Spleen (tissue), 11 donors: ENCODE results near the gene FPGS. TPM values are rescaled to one million over a fixed set of nuclear protein-coding genes. Genes with fewer than 3 reads are reported as not detected.

Source experiments
- DNase-seq: peaks from one replicate; pipeline ENCODE4 v3.0.0-alpha.2; 2020
- H3K27ac ChIP-seq, 8 donors: fragments of 200-600 bp; sonication (generic) in 7 of 8; 1 replicate in 4 of 8; 2 replicates in 4 of 8; pipeline versions ENCODE4 v1.5.0 to v1.8.0; 2016 to 2021; ENCODE audit warnings: inconsistent platforms in 4 of 8, mild to moderate bottlenecking in 4 of 8, moderate library complexity in 1 of 8
- H3K27me3 ChIP-seq, 7 donors: fragments of 200-600 bp; sonication (generic) in 6 of 7; replicated peaks in 1 of 7; 1 replicate in 4 of 7; 2 replicates in 3 of 7; pipeline versions ENCODE4 v1.5.0 to v1.8.0; 2016 to 2021; ENCODE audit warnings: inconsistent platforms in 3 of 7, mild to moderate bottlenecking in 1 of 7
- H3K36me3 ChIP-seq, 6 donors: fragments of 200-600 bp; sonication (generic) in 5 of 6; 1 replicate in 4 of 6; 2 replicates in 2 of 6; pipeline versions ENCODE4 v1.5.0 to v1.8.0; 2016 to 2021; ENCODE audit warnings: inconsistent platforms in 2 of 6
- H3K4me1 ChIP-seq, 6 donors: fragments of 200-600 bp; sonication (generic) in 5 of 6; 1 replicate in 3 of 6; 2 replicates in 3 of 6; pipeline versions ENCODE4 v1.5.0 to v1.8.0; 2016 to 2021; ENCODE audit warnings: inconsistent platforms in 3 of 6
- H3K4me3 ChIP-seq, 8 donors: fragments of 200-600 bp; sonication (generic) in 7 of 8; 1 replicate in 4 of 8; 2 replicates in 4 of 8; pipeline versions ENCODE4 v1.5.0 to v1.8.0; 2016 to 2021; ENCODE audit warnings: inconsistent platforms in 4 of 8, mild to moderate bottlenecking in 4 of 8, moderate library complexity in 2 of 8
- H3K9me3 ChIP-seq, 8 donors: fragments of 200-600 bp; sonication (generic) in 7 of 8; 1 replicate in 4 of 8; 2 replicates in 4 of 8; pipeline versions ENCODE4 v1.5.0 to v1.8.0; 2016 to 2021; ENCODE audit warnings: inconsistent platforms in 4 of 8
- CTCF ChIP-seq, 11 experiments: fragments of 200-600 bp in 7 of 11; fragments of 450-650 bp in 4 of 11; sonication (generic) in 4 of 11; IDR thresholded peaks in 8 of 11; conservative IDR thresholded peaks in 3 of 11; 1 replicate in 7 of 11; 2 replicates in 4 of 11; pipeline versions ENCODE4 v1.4.0 to v1.8.0; 2016 to 2021; ENCODE audit warnings: antibody characterized with exemption in 11 of 11, inconsistent platforms in 4 of 11, mild to moderate bottlenecking in 1 of 11
- POLR2A ChIP-seq, 3 donors: fragments of 450-650 bp; IDR thresholded peaks; one replicate each; pipeline ENCODE4 v1.5.1; 2017; ENCODE audit warnings: antibody characterized with exemption in 3 of 3, mild to moderate bottlenecking in 1 of 3
- POLR2AphosphoS5 ChIP-seq, 3 donors: sonication (generic); formaldehyde crosslinking; IDR thresholded peaks; one replicate each; pipeline ENCODE4 v1.5.1; 2017; ENCODE audit warnings: antibody characterized with exemption in 3 of 3
- WGBS, 5 donors: extraction: QIAGEN DNeasy Blood & Tissue Kit in 3 of 5; methylation state at CpG; one replicate each; pipeline versions ENCODE4 v1.1.5 to v1.1.7; 2013 to 2018; 5-methylcytosine and 5-hydroxymethylcytosine counted together
- intact Hi-C: fragments of 100-400 bp; cut with DNase I; formaldehyde crosslinking; loops from one replicate; pipeline ENCODE4 v1.15.0; 2023; ENCODE audit warnings: low total_unique reads
- polyA plus RNA-seq, 3 donors: library from polyadenylated mRNA; stranded (reverse); fragments of 200-250 nt; gene quantifications; one replicate each; pipeline ENCODE4 v1.2.1, GENCODE V29; 2013
- total RNA-seq, 7 donors: library from RNA; depleted of rRNA in 3 of 7; stranded (reverse); fragments of >200 nt in 3 of 7; fragmentation: NEBNext Ultra II Directional in 4 of 7; extraction: Animal tissue kit (Norgen Biotek cat#: 25700) in 4 of 7; gene quantifications; one replicate each; pipeline versions ENCODE4 v1.1.0 to v1.2.1, GENCODE V29; 2016 to 2021
- donor health status: healthy with polysubstance abuse.
- donor health status: DM: no; HTN: no; CAD: no; lungs with moderate emphysema.
- donor health status: DM: no; HTN: no; CAD: no.
- donor health status: Bipolar disorder and iron deficiency.
- donor health status: healthy.
- donor health status: DM: no; HTN: no; CAD: no.
- donor health status: DM: yes; HTN: yes; CAD: no.

The FPGS gene
- total and polyA plus RNA-seq, 10 donors: 33.3 to 94.6 (median 66.4) TPM

- no peaks in the 10 kb centered on the region for H3K27me3 ChIP-seq
- DNase-seq: no peak
- H3K27ac ChIP-seq: peak overlapping the region in 4 of 8 donors; percentile 14 to 53 (median 34)
- no peaks in the 10 kb centered on the region for H3K9me3 ChIP-seq
- whole genome bisulfite sequencing, 5 donors: 83 to 93% (median 88%) methylated on average over 18 to 33 of the region's 33 CpGs
- no peak overlapping the region for H3K4me3 ChIP-seq
- intact Hi-C loops: no loop called here
- TF ChIP-seq POLR2AphosphoS5 (IDR thresholded peaks at IDR 0.05) (peak in 2 of 3 donors; percentile 30 to 69), POLR2A (IDR thresholded peaks at IDR 0.05) (no peak)
- peaks cover 0 to 100% (median 87%) of the 10 kb centered on the region in 6 donors for H3K36me3 ChIP-seq
- peaks cover 0 to 55% (median 27%) of the 10 kb centered on the region in 6 donors for H3K4me1 ChIP-seq
Observed at GRCh38 chr9:127815512-127816361, 13.1 kb downstream of the FPGS start.

GRCh38 chr9:127816362-127816725, 13.7 kb downstream of the FPGS start:
- Histone ChIP-seq H3K27me3 (no peaks in the 10 kb centered on the region), H3K27ac (peak overlapping the region in 5 of 8 donors; percentile 14 to 53 (median 36)), H3K4me1 (peaks cover 0 to 55% (median 27%) of the 10 kb centered on the region in 6 donors), H3K4me3 (no peak overlapping the region), H3K36me3 (peaks cover 0 to 100% (median 92%) of the 10 kb centered on the region in 6 donors), H3K9me3 (no peaks in the 10 kb centered on the region)
- WGBS, 5 donors: 66 to 85% (median 81%) methylated on average over 3 of the region's 3 CpGs
- intact Hi-C loops: no loop called here
- DNase-seq: no peak
- TF ChIP-seq POLR2A (IDR thresholded peaks at IDR 0.05) (no peak), POLR2AphosphoS5 (IDR thresholded peaks at IDR 0.05) (no peak), CTCF (IDR thresholded peaks at IDR 0.05 in 8 of 11, conservative IDR thresholded peaks at IDR 0.05 in 3 of 11) (no peak)

- no peaks in the 10 kb centered on the region for H3K27me3 ChIP-seq
- no peak for TF ChIP-seq POLR2A (IDR thresholded peaks at IDR 0.05)
- peak in 2 of 3 donors; percentile 16 to 57 for TF ChIP-seq POLR2AphosphoS5 (IDR thresholded peaks at IDR 0.05)
- DNase-seq: no peak
- 72 to 92% (median 87%) methylated on average over 4 to 8 of the region's 8 CpGs for WGBS, 5 donors
- intact Hi-C loops: no loop called here
- peaks cover 0 to 55% (median 27%) of the 10 kb centered on the region in 6 donors for H3K4me1 ChIP-seq
- no peaks in the 10 kb centered on the region for H3K9me3 ChIP-seq
- peak overlapping the region in 5 of 8 donors; percentile 14 to 53 (median 36) for H3K27ac ChIP-seq
- H3K36me3 ChIP-seq: peaks cover 0 to 100% (median 91%) of the 10 kb centered on the region in 6 donors
- no peak overlapping the region for H3K4me3 ChIP-seq
Observed at GRCh38 chr9:127816728-127817127, 14.0 kb downstream of the FPGS start.

GRCh38 chr9:127817881-127818434, 15.3 kb downstream of the FPGS start:
- TF ChIP-seq POLR2A (IDR thresholded peaks at IDR 0.05): no peak
- TF ChIP-seq POLR2AphosphoS5 (IDR thresholded peaks at IDR 0.05): peak in 2 of 3 donors; percentile 43 to 76
- no peak for TF ChIP-seq CTCF (IDR thresholded peaks at IDR 0.05 in 8 of 11, conservative IDR thresholded peaks at IDR 0.05 in 3 of 11)
- Histone ChIP-seq H3K27me3 (no peaks in the 10 kb centered on the region), H3K4me3 (no peak overlapping the region), H3K9me3 (no peaks in the 10 kb centered on the region), H3K36me3 (peaks cover 0 to 98% (median 83%) of the 10 kb centered on the region in 6 donors), H3K4me1 (peaks cover 0 to 63% (median 27%) of the 10 kb centered on the region in 6 donors), H3K27ac (peak overlapping the region in 5 of 8 donors; percentile 23 to 53 (median 36))
- intact Hi-C loops: no loop called here
- 64 to 76% (median 72%) methylated on average over 14 to 17 of the region's 17 CpGs for WGBS, 5 donors
- DNase-seq: no peak

- peak overlapping the region in 5 of 8 donors; percentile 23 to 53 (median 36) for H3K27ac ChIP-seq
- H3K4me1 ChIP-seq: peaks cover 0 to 65% (median 25%) of the 10 kb centered on the region in 6 donors
- WGBS, 5 donors: 86 to 92% (median 90%) methylated on average over 9 to 11 of the region's 11 CpGs
- H3K9me3 ChIP-seq: no peaks in the 10 kb centered on the region
- no peak overlapping the region for H3K4me3 ChIP-seq
- H3K27me3 ChIP-seq: no peaks in the 10 kb centered on the region
- no peak for DNase-seq
- TF ChIP-seq CTCF (IDR thresholded peaks at IDR 0.05 in 8 of 11, conservative IDR thresholded peaks at IDR 0.05 in 3 of 11): no peak
- TF ChIP-seq POLR2A (IDR thresholded peaks at IDR 0.05): no peak
- TF ChIP-seq POLR2AphosphoS5 (IDR thresholded peaks at IDR 0.05): peak in 2 of 3 donors; percentile 27 to 43
- intact Hi-C loops: no loop called here
- peaks cover 0 to 98% (median 82%) of the 10 kb centered on the region in 6 donors for H3K36me3 ChIP-seq
Observed at GRCh38 chr9:127818574-127818973, 15.9 kb downstream of the FPGS start.
